ENCODE data around the gene PRDM5.
"Not testable (repeated sequence)": the region's sequence is repeated elsewhere in the genome, so short reads cannot be mapped to it uniquely, and the experiment has no call there.

PRDM5 gene

DNA sequence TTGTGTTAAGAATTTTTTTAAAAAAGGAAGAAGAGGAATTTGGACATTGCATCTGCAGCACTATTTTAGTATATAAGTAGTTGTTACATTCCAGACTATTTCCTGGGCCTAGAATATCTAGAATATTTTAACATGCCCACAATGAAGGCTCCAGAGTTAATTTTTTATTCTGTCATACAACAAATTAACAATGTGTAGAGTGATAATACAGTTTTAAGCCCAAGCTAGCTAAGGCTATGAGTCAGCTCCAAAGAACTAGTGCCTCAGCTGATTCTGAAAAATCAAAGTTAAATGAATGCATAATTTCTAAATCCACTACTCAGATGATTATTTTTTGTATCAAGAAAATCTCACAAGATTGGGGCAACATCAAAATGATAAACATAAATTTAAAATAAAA lies 231.4 kb downstream of the PRDM5 start:
- DNase-seq = no peak

DNA sequence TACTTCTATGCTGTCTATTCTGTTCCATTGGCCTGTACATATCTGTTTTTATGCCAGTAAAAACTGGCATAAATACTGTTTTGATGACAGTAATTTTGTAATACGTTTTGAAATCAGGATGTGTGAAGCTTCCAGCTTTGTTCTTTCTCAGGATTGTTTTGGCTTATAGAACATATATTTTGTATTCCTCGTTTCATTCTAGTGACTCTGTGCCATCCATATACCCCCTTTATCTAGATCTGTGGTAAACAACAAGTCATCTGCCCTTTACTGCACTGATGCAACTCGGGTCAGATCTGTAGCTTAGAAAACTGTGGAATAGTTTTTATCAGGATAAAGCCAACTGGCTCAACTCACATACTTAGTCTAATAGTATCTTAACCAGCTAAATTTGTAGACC lies 233.7 kb downstream of the PRDM5 start:
- no peak for DNase-seq

DNA sequence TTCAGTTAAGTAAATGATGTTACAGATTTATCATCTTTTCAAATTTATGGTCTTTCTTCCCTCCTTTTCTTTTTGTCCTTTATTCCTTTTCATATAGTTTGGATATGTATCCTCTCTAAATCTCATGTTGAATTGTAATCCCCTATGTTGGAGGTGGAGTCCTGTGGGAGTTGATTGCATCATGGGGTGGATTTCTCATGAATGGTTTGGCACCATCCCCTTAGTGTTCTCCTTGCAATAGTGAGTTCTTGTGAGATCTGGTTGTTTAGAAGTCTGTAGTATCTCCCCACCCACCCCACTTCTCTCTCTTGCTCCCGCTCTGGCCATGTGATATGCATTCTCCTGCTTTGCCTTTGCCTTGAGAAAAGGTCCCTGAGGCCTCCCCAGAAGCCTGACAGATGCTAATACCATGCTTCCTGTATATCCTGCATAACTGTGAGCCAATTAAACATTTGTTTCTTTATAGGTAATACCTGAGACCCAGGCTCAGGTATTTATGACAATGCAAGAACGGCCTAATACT lies 236.7 kb downstream of the PRDM5 start:
- no peak for DNase-seq

DNA sequence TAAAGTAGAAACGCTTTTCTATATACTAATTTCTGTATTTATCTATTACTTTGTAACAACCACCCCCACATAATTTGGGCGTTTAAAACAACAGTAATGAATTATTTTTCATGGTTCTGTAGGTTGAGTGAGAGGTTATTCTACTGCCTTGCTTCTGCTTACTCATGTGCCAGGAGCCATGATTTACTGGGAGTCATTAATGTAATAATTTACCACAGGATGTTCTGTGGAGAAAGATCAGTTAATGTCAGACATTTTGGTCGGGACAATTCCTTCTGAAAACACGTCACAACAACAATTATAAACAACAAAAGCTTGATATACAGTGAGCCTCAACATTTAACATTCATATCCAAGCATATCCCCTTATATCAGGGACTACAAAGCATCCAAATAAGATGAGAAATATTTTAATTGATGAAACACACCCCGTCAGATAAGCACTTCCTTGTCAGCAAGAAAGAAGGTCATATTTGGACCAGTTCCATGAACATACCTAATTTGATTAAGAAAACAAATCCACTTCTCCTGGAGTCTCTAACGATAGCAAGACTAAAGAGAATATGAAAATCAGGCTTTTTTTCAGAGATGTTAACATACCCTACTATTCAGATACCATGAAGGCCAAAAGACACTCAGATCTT lies 238.5 kb downstream of the PRDM5 start:
- DNase-seq = no peak

DNA sequence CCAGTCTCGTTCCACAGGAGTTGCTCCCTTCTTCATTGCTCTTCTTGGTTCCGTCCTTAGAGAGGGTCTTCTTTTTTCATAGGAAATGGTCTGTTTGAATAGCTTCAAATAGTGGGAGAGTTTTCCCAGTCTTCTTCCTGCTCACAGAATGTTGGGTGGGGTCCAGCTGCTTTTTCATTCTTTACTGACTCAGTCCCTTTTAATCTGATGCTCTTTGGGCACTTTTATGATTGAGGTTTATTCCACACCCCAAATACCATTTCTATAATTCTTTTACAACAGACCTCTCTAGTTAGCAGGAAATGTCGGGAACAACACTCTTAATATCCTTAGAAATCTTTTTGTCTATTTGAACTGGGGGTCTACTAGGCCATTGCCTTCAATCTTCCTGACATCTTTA lies 239.5 kb downstream of the PRDM5 start:
- no peak for DNase-seq

DNA sequence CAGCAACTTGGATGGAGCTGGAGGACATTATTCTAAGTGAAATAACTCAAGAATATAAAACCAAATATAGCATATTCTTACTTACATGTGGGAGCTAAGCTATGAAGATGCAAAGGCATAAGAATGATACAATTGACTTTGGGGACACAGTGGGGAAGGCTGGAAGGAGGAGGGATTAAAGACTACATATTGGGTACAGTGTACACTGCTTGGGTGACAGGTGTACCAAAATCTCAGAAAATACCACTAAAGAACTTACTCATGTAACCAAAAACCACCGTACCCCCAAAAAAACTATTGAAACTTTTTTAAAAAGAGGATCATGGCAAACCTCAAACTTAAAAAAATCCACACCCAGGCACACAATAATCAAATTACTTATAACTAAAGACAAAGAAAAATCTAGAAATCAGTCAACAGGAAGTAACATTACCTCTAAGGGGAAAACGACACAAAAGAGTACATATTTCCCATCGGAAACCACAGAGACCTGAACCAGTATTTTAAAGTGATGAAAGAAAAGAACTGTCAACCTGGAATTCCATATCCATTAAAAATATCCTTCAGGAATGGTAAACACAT lies 241.8 kb downstream of the PRDM5 start:
- DNase-seq = no peak

DNA sequence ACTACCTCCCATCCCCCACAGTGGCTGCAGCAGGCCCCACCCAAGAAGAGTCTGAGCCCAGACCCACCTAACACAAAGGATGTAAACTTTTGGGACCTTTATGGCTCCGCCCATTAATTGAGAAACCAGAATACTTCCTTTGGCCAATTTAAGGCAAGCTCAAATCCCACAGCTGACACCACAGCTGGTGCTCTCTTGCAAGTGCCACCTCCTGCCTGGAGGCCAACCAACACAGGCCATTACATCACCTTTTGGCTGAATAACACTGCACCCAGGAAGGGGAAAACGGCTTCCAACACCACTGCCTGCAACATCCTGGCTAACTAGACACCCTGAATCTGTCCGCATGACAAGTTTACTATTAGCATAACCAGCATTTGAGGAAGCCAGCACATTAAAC lies 248.8 kb downstream of the PRDM5 start:
- DNase-seq = no peak

DNA sequence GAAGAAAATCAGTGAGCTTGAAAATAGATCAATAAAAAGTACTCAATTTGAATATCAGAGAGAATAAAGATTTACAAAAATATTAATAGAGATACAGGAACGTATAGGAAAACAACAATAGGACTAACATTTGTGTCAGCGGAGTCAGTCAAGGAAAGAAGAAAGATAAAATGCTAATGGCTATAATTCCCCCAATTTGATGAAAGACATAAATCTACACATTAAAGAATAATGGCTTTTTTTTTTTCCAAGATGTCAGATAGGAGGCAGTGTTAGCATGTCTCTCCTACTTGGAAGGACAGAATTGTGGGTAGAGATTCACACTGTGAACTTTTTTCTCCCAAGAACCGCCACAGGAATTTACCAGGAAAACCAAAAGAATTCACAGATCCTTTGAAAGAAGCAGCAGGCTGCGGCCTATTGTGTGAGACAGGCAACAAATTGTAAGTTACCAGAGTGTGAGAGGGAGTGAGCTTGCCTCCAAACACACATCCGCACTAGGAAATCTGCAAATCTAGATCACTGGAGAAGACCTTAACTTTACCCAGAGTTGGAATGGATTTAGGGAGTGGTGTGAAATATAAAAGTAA lies 249.9 kb downstream of the PRDM5 start:
- no peak for DNase-seq

DNA sequence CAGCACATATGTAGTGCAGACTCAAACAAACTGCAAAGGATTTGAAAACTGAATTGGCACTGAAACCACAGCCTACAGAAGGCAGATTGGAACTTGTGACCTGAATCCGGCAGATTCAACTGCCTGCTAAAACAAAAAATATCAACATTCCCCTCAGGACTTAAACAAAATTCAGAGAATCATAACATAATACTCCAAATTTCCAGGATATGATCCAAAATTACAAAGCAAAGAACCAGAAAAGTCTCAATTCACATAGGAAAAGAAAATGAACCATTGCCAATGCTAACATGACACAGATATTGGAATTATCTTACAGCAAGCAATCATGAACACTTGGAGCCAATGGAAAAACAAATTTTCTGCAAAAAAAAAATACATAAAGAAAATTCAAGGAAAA lies 250.4 kb downstream of the PRDM5 start:
- no peak for DNase-seq

DNA sequence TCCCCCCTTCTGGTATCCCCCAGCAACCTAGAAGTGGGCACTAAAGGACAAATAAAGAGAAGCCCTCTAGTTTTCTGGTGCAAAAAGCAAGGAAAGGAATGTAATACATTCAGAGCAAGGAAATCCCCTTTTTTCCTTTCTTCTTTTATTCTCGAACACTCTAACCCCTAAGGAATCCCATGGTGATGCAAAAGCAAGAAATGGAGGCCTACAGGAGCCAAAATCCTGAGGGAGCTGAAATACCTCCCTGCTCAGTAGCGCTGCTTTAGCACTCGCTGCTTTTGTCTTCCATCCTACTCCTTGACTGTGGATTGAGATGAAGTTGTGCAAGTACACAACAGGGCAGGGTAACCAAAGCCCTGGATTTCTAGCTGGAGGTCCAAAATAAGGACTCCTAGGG lies 251.0 kb downstream of the PRDM5 start:
- DNase-seq = no peak

DNA sequence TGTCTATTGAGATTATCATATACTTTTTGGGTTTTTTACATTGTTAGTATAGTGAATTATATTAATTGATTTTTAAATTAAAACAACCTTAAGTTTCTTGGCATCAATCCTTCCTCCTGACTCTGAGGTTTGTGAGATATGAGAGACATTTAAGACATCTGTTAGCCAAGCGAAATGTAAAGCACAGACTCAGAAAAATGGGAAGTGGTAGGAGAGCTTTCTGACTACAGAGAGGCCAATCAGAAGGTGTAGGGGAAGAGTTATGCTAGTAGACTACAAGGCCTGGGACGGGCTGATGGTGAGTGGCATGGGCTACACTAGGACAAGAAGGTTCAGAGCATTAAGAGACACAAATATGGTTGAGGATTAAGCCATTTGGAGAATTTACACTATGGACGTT lies 255.4 kb downstream of the PRDM5 start:
- no peak for DNase-seq

DNA sequence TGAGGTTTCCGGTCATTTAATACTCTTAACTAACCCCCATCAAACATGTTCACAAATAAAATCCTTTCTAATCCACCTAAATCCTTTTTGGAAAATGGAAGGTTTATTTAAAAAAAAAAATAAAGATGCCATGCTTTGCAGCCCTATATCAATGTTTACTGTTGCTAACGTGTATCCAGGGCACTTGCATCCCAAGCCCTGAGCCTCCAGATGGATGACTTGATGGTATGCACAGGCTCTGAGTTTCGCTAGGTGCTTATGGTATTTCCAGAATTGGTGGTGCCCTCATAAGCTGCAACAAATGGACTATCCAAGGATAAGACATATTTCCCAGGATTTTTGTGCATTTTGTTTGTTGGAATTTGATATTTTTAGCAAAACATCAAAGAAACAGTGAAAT lies 257.7 kb downstream of the PRDM5 start:
- DNase-seq = no peak

DNA sequence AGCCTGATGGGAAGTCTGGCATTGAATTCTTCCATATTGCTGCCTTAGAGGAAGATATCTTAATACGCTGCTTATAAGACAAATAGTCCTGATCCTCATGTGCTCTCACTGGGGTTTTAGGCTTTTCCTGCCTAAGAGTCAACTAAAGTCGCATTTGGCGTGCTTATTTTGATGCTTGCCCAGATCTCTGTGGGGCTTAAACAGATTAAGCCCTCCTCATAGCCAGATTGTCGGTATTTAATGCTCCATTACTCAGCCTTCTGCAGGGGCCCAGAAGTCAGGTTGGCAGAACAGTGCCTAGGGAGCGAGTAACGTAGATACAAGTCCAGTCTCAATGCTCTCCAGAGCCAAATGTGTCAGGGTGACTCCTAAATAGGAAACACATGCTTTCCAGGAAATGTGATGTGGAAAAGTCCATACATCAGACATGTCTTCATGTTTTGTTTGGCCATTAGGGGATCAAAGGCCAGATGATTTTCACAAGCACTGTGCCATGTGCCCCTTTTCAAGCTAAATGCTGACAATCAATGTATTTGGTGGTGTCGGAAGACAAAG lies 262.8 kb downstream of the PRDM5 start:
- no peak for DNase-seq

DNA sequence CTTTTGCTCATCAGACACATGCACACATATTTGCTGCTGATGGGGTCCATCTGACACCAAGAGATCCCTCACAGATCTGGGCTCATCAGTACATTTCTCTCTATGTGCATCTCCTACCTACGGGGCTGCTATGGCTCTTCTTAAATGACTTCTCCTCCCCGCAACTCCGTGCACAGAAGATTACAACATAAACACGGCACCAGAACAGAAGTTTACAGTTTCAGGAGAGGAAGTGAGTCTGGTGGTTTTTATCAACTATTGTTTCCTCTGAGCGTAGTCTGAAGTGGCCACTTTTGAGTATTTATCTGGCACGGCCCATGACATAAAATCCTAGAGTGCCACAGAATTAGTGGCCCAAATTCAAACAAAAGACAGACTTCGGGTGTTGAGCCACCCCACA lies 263.8 kb downstream of the PRDM5 start:
- DNase-seq = no peak

DNA sequence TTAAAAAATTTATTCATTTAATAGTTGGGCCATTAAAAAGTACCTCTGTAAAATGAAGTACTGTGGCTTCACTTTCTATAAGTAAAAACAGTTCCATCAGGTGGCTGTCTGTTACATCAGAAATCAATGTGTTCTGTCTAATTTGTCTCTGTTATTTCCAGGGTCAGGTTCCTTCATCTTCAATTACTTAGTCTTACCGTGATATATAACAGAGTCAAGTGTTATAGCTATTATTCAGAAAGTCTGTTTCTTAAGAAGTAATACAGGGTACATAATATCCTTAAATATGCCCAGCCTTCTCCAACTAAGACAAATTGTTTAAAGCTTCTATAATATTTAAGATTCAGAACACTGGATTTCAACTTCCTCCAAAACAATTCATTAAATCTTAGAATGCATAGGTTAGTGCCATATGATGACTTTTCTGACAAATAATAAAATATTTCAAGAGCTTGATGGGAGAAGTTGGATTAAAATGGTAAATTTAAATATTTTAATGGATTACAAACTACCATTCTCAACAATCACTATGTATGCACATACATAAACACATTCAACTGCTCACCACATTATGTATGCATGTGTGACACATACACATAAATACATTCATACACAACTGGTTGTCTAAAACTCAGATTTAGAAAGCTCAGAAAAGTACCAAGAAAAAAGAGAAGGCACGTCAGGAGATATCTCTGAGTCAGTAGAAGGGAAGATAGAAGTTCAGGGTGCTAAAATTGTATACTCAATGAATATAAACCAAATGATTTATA lies 268.5 kb downstream of the PRDM5 start:
- DNase-seq = no peak

DNA sequence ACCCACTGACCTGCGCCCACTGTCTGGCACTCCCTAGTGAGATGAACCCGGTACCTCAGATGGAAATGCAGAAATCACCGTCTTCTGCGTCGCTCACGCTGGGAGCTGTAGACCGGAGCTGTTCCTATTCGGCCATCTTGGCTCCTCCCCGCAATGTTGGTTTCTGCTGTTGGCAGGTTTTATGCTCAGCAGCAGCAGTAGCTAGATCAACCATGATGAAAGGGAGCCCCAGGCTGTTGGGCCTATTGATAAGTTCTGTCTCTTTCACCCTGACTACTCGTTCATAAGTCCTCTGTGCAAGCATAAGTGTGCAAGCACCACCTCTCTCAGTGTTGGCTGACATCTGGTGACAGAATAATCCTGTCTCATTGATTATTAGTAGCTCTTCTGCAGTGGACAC lies 274.2 kb downstream of the PRDM5 start:
- not testable (repeated sequence) for DNase-seq
